H1 (cell line): ENCODE measurements around the gene RFK. TPM values are rescaled to one million over a fixed set of nuclear protein-coding genes. Genes with fewer than 3 reads are reported as not detected.

Source experiments
- CHD7 ChIP-seq: fragments of 300-600 bp; sonication (generic); IDR thresholded peaks from 2 replicates; pipeline ENCODE4 v1.7.1; 2012; ENCODE audit warnings: low read length, moderate library complexity, mild to moderate bottlenecking, inconsistent platforms; ENCODE audit not compliant: insufficient replicate concordance
- CTBP2 ChIP-seq: IDR thresholded peaks from 2 replicates; pipeline ENCODE4 v1.7.0; 2011; ENCODE audit warnings: borderline replicate concordance, mild to moderate bottlenecking, moderate library complexity, mixed read lengths, low read length; ENCODE audit not compliant: insufficient read depth, insufficient read length
- CTCF ChIP-seq, 3 experiments: IDR thresholded peaks; 1 replicate in 2 of 3; 2 replicates in 1 of 3; pipeline versions ENCODE4 v1.5.1 to v1.6.1; 2011; ENCODE audit warnings: low read length in 3 of 3, mild to moderate bottlenecking in 3 of 3, inconsistent platforms in 2 of 3, low read depth in 1 of 3, moderate library complexity in 1 of 3; ENCODE audit not compliant: insufficient read depth in 1 of 3; ENCODE audit errors: control extremely low read depth in 1 of 3
- POLR2AphosphoS5 ChIP-seq: IDR thresholded peaks from 2 replicates; pipeline ENCODE4 v1.6.1; 2011; ENCODE audit warnings: low read depth, low read length
- POU5F1 ChIP-seq: IDR thresholded peaks from 2 replicates; pipeline ENCODE4 v1.6.1; 2011; ENCODE audit warnings: low read depth, mild to moderate bottlenecking, low read length, moderate library complexity
- RXRA ChIP-seq: IDR thresholded peaks from 2 replicates; pipeline ENCODE4 v1.6.1; 2011; ENCODE audit warnings: low read depth, mild to moderate bottlenecking, low read length, moderate library complexity; ENCODE audit not compliant: insufficient read depth
- SIX5 ChIP-seq: IDR thresholded peaks from 2 replicates; pipeline ENCODE4 v1.6.1; 2011; ENCODE audit warnings: mild to moderate bottlenecking, low read depth, low read length
- polyA plus RNA-seq, 7 experiments: library from polyadenylated mRNA; depleted of rRNA in 3 of 7; stranded (reverse) in 5 of 7; unstranded in 2 of 7; fragments of >200 nt in 5 of 7; fragments of 200-250 nt in 2 of 7; gene quantifications; 1 replicate in 5 of 7; 2 replicates in 1 of 7; 4 replicates in 1 of 7; pipeline versions ENCODE4 v1.2.1 to v1.2.3, GENCODE V29; 2011 to 2013; ENCODE audit warnings: missing spikeins in 2 of 7, mixed read lengths in 2 of 7
- total RNA-seq: library from RNA; stranded (reverse); fragmentation: NEBNext Ultra II Directional; extraction: Animal tissue kit (Norgen Biotek cat#: 25700); gene quantifications from 2 replicates; pipeline ENCODE4 v1.2.1, GENCODE V29; 2021

The RFK gene
- total and polyA plus RNA-seq, 2 of the 8 experiments (the other 6 are each of a cell fraction or from before 2014, with no cell fraction given): 4.3 to 10.6 TPM

GRCh38 chr9:76390656-76391055 lies 3.6 kb downstream of the RFK start (continued):
- no peak for TF ChIP-seq POLR2AphosphoS5
- no peak for TF ChIP-seq RXRA
- TF ChIP-seq SIX5: no peak
- TF ChIP-seq CTCF (IDR thresholded peaks at IDR 0.05; ENCODE audit: control extremely low read depth in 1 of 3, insufficient read depth in 1 of 3, low read depth in 1 of 3, low read length in 3 of 3): no peak
- TF ChIP-seq POU5F1: no peak
- no peak for TF ChIP-seq CHD7
- no peak for TF ChIP-seq CTBP2
